GM19324 (cell line): ENCODE data around the gene SPINT1.
A peak's percentile ranks its signal among the peaks of the same experiment; 100 is the strongest.

Experiments
- ATAC-seq: cut with Tn5 transposase; IDR thresholded peaks from one replicate; pipeline ENCODE4 v1.9.1; 2021; ENCODE audit warnings: mild to moderate bottlenecking, moderate library complexity; ENCODE audit not compliant: unreplicated experiment, low FRiP score

SPINT1 gene

GRCh38 chr15:40828447-40829036, 15.3 kb upstream of the SPINT1 start, which contains the start of gene PPP1R14D:
TSS of gene PPP1R14D (minus strand) at chr15:40828708. CDS start at chr15:40828641, 67 bp downstream.
- no peak for ATAC-seq

- no peak for ATAC-seq
Observed at GRCh38 chr15:40829115-40829514, 14.7 kb upstream of the SPINT1 start.

GRCh38 chr15:40830884-40831283, 13.0 kb upstream of the SPINT1 start:
- ATAC-seq = no peak

- ATAC-seq = no peak
Observed at GRCh38 chr15:40831861-40832260, 12.0 kb upstream of the SPINT1 start.

- no peak for ATAC-seq
Observed at GRCh38 chr15:40832903-40833302, 10.9 kb upstream of the SPINT1 start.

GRCh38 chr15:40836020-40836419, 7.8 kb upstream of the SPINT1 start:
- ATAC-seq = no peak

GRCh38 chr15:40838756-40839155, 5.1 kb upstream of the SPINT1 start:
- ATAC-seq = no peak

GRCh38 chr15:40841741-40842140, 2.1 kb upstream of the SPINT1 start:
- no peak for ATAC-seq

GRCh38 chr15:40843261-40843884, 475 bp upstream of the SPINT1 start:
- ATAC-seq = no peak

GRCh38 chr15:40844696-40845030, 815 bp downstream of the SPINT1 start:
- ATAC-seq = no peak

- ATAC-seq = no peak
Observed at GRCh38 chr15:40845036-40845435, 1.2 kb downstream of the SPINT1 start.

GRCh38 chr15:40845511-40846284, 1.9 kb downstream of the SPINT1 start:
- ATAC-seq = no peak

GRCh38 chr15:40846841-40847222, 3.0 kb downstream of the SPINT1 start:
- ATAC-seq = peak; percentile 14

GRCh38 chr15:40847223-40847961, 3.5 kb downstream of the SPINT1 start:
- ATAC-seq = peak; percentile 70

GRCh38 chr15:40850576-40851112, 6.8 kb downstream of the SPINT1 start:
- ATAC-seq = no peak

GRCh38 chr15:40852529-40852928, 8.7 kb downstream of the SPINT1 start:
- no peak for ATAC-seq

GRCh38 chr15:40853241-40853890, 9.5 kb downstream of the SPINT1 start:
- no peak for ATAC-seq

- ATAC-seq = no peak
Observed at GRCh38 chr15:40854161-40854560, 10.3 kb downstream of the SPINT1 start.

GRCh38 chr15:40855706-40856234, 11.9 kb downstream of the SPINT1 start:
- no peak for ATAC-seq

GRCh38 chr15:40856746-40857145, 12.9 kb downstream of the SPINT1 start:
- no peak for ATAC-seq
